Suprapubic skin (tissue), 4 donors: ENCODE data around the gene ZNF532. TPM values are rescaled to one million over a fixed set of nuclear protein-coding genes. Genes with fewer than 3 reads are reported as not detected.
"Not testable (repeated sequence)": the region's sequence is repeated elsewhere in the genome, so short reads cannot be mapped to it uniquely, and the experiment has no call there.

Experiments
- DNase-seq, 2 donors: peaks; one replicate each; pipeline ENCODE4 v3.0.0-alpha.2; 2019; ENCODE audit warnings: low spot score in 2 of 2
- H3K27ac ChIP-seq: fragments of 200-600 bp; sonication (generic); one replicate; pipeline ENCODE4 v1.5.1; 2019
- H3K27me3 ChIP-seq: fragments of 200-600 bp; sonication (generic); one replicate; pipeline ENCODE4 v1.5.1; 2019
- H3K36me3 ChIP-seq: fragments of 200-600 bp; sonication (generic); one replicate; pipeline ENCODE4 v1.5.1; 2019
- H3K4me1 ChIP-seq: fragments of 200-600 bp; sonication (generic); one replicate; pipeline ENCODE4 v1.5.1; 2019
- H3K4me3 ChIP-seq: fragments of 200-600 bp; sonication (generic); one replicate; pipeline ENCODE4 v1.5.1; 2019; ENCODE audit warnings: mild to moderate bottlenecking
- H3K9me3 ChIP-seq: fragments of 200-600 bp; sonication (generic); one replicate; pipeline ENCODE4 v1.5.1; 2019
- EP300 ChIP-seq: sonication (generic); formaldehyde crosslinking; IDR thresholded peaks from one replicate; pipeline ENCODE4 v1.6.1; 2017; ENCODE audit warnings: antibody characterized with exemption
- POLR2A ChIP-seq, 2 donors: fragments of 450-650 bp; IDR thresholded peaks; one replicate each; pipeline ENCODE4 v1.6.1; 2017; ENCODE audit warnings: antibody characterized with exemption in 2 of 2, mild to moderate bottlenecking in 2 of 2, moderate library complexity in 2 of 2
- POLR2AphosphoS5 ChIP-seq, 3 donors: sonication (generic); formaldehyde crosslinking; IDR thresholded peaks; one replicate each; pipeline ENCODE4 v1.6.1; 2017; ENCODE audit warnings: antibody characterized with exemption in 3 of 3
- WGBS: methylation state at CpG from one replicate; pipeline ENCODE4 v1.1.5; 2018; 5-methylcytosine and 5-hydroxymethylcytosine counted together
- total RNA-seq, 4 donors: library from RNA; depleted of rRNA; stranded (reverse); fragments of >200 nt; gene quantifications; one replicate each; pipeline ENCODE4 v1.1.0, GENCODE V29; 2016
- TF ChIP-seq, protein P1 (sequence below), 2 donors: fragments of 200-600 bp in 1 of 2; fragments of 450-650 bp in 1 of 2; sonication (generic) in 1 of 2; IDR thresholded peaks; one replicate each; pipeline ENCODE4 v1.5.1; 2016 to 2019; ENCODE audit warnings: antibody characterized with exemption in 2 of 2, mild to moderate bottlenecking in 1 of 2, moderate library complexity in 1 of 2

The ZNF532 gene
- total RNA-seq, 4 donors from 2014 or later: 31.1 to 58.5 (median 51.7) TPM

GRCh38 chr18:58915006-58915799 is 50.5 kb downstream of the ZNF532 start:
- H3K9me3 ChIP-seq: no peaks in the 10 kb centered on the region
- H3K36me3 ChIP-seq: peaks cover 38% of the 10 kb centered on the region
- H3K4me3 ChIP-seq: no peak overlapping the region
- no peak for TF ChIP-seq EP300
- no peak for TF ChIP-seq POLR2A (IDR thresholded peaks at IDR 0.05)
- TF ChIP-seq POLR2AphosphoS5 (IDR thresholded peaks at IDR 0.05): no peak
- TF ChIP-seq, protein P1, sequence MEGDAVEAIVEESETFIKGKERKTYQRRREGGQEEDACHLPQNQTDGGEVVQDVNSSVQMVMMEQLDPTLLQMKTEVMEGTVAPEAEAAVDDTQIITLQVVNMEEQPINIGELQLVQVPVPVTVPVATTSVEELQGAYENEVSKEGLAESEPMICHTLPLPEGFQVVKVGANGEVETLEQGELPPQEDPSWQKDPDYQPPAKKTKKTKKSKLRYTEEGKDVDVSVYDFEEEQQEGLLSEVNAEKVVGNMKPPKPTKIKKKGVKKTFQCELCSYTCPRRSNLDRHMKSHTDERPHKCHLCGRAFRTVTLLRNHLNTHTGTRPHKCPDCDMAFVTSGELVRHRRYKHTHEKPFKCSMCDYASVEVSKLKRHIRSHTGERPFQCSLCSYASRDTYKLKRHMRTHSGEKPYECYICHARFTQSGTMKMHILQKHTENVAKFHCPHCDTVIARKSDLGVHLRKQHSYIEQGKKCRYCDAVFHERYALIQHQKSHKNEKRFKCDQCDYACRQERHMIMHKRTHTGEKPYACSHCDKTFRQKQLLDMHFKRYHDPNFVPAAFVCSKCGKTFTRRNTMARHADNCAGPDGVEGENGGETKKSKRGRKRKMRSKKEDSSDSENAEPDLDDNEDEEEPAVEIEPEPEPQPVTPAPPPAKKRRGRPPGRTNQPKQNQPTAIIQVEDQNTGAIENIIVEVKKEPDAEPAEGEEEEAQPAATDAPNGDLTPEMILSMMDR (IDR thresholded peaks at IDR 0.05): no peak
- H3K27me3 ChIP-seq: no peaks in the 10 kb centered on the region
- no peak overlapping the region for H3K27ac ChIP-seq
- no peak for DNase-seq
- no peaks in the 10 kb centered on the region for H3K4me1 ChIP-seq
- 90% methylated on average over 14 of the region's 14 CpGs for WGBS

GRCh38 chr18:58915995-58916394 is 51.3 kb downstream of the ZNF532 start:
- Histone ChIP-seq H3K9me3 (no peaks in the 10 kb centered on the region), H3K4me1 (no peaks in the 10 kb centered on the region), H3K27ac (no peak overlapping the region), H3K27me3 (no peaks in the 10 kb centered on the region), H3K36me3 (peaks cover 41% of the 10 kb centered on the region), H3K4me3 (no peak overlapping the region)
- WGBS: 88% methylated on average over 1 of the region's 1 CpG
- TF ChIP-seq POLR2AphosphoS5 (IDR thresholded peaks at IDR 0.05) (no peak), POLR2A (IDR thresholded peaks at IDR 0.05) (no peak), EP300 (no peak)
- TF ChIP-seq, protein P1 (IDR thresholded peaks at IDR 0.05): no peak
- DNase-seq: no peak

DNA sequence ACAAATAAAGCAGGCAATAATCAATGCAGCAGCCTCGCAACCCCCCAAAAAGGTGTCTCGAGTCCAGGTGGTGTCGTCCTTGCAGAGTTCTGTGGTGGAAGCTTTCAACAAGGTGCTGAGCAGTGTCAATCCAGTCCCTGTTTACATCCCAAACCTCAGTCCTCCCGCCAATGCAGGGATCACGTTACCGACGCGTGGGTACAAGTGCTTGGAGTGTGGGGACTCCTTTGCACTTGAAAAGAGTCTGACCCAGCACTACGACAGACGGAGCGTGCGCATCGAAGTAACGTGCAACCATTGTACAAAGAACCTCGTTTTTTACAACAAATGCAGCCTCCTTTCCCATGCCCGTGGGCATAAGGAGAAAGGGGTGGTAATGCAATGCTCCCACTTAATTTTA is 55.3 kb downstream of the ZNF532 start:
- H3K27ac ChIP-seq, H3K4me3 ChIP-seq, DNase-seq, H3K9me3 ChIP-seq, H3K27me3 ChIP-seq, H3K4me1 ChIP-seq: not testable (repeated sequence)
- 91% methylated on average over 16 of the region's 16 CpGs for WGBS
- peaks cover 59% of the 10 kb centered on the region for H3K36me3 ChIP-seq

DNA sequence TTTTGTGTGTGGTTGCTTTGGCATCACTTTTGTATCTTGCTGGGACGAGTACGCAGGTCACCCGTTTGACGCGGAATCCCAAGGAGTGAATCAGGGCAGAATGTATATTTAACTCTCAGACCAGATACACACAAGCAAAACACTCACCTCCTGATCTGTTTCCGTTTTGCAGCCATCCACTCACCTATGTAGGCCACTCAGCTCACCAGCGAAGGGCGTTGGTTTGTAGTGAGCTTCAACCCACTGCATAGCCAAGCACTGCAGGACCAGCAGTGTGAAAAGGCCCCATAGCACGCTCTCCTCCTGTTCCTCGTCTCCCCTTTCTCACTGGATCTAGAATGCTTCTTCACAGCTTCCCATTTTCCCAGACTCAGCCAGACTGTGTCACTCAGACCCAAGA is 58.3 kb downstream of the ZNF532 start:
- Histone ChIP-seq H3K9me3 (no peaks in the 10 kb centered on the region), H3K4me3 (no peak overlapping the region), H3K36me3 (peaks cover 43% of the 10 kb centered on the region), H3K27me3 (no peaks in the 10 kb centered on the region), H3K27ac (no peak overlapping the region), H3K4me1 (no peaks in the 10 kb centered on the region)
- TF ChIP-seq POLR2AphosphoS5 (IDR thresholded peaks at IDR 0.05): no peak
- no peak for TF ChIP-seq EP300
- TF ChIP-seq, protein P1 (IDR thresholded peaks at IDR 0.05): no peak
- TF ChIP-seq POLR2A (IDR thresholded peaks at IDR 0.05): no peak
- DNase-seq: no peak
- 94% methylated on average over 10 of the region's 10 CpGs for WGBS

DNA sequence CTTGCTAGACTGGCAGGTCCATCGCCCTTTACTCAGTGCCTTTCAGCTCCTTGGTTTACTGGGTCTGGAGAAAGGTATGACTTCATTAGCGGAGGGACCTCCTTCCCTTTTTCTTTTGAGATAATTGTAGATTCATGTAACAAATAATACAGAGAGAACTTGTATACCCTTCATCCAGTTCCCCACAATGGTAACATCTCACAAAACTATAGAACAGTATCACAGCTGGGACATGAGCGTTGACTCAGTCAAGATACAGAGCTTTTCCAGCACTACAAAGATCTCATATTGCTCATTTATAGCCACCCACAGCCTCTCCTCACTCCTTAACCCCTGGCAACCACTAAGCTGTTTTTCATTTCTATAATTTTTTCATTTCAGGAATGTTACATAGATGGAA is 59.8 kb downstream of the ZNF532 start:
- Histone ChIP-seq H3K4me1 (no peaks in the 10 kb centered on the region), H3K36me3 (peaks cover 28% of the 10 kb centered on the region), H3K4me3 (no peak overlapping the region), H3K27me3 (no peaks in the 10 kb centered on the region), H3K27ac (no peak overlapping the region), H3K9me3 (no peaks in the 10 kb centered on the region)
- TF ChIP-seq EP300 (no peak), POLR2AphosphoS5 (IDR thresholded peaks at IDR 0.05) (no peak), POLR2A (IDR thresholded peaks at IDR 0.05) (no peak)
- TF ChIP-seq, protein P1 (IDR thresholded peaks at IDR 0.05): no peak
- DNase-seq: no peak
- 97% methylated on average over 3 of the region's 3 CpGs for WGBS

DNA sequence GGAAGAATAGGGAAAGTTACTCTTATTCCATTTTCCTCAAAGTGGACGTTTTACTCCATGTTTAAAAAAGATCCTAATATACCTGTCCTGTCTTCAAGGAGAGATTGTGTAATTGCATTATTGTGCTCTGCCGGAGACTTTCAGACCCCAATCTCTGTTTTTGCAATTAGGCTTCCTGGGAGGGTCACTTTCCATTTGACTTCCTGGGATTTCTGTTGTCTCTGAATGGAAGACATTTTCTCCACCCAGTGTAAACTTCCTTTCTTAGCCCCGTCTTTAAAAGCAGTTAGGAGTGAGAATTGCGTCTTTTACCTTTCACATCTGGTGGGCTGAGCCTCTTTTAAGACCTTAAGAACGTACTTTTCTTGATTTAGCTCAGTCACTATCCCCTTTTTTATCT is 63.0 kb downstream of the ZNF532 start:
- no peak overlapping the region for H3K27ac ChIP-seq
- no peaks in the 10 kb centered on the region for H3K9me3 ChIP-seq
- no peak overlapping the region for H3K4me3 ChIP-seq
- H3K27me3 ChIP-seq: no peaks in the 10 kb centered on the region
- no peak for TF ChIP-seq POLR2A (IDR thresholded peaks at IDR 0.05)
- no peak for TF ChIP-seq POLR2AphosphoS5 (IDR thresholded peaks at IDR 0.05)
- TF ChIP-seq, protein P1 (IDR thresholded peaks at IDR 0.05): no peak
- TF ChIP-seq EP300: no peak
- 78% methylated on average over 5 of the region's 5 CpGs for WGBS
- peaks cover 16% of the 10 kb centered on the region for H3K36me3 ChIP-seq
- no peaks in the 10 kb centered on the region for H3K4me1 ChIP-seq
- DNase-seq: no peak
